Nephron progenitor cell (in vitro differentiated cells): ENCODE results near the gene CHST12.

Source experiments
- DNase-seq: peaks from one replicate; pipeline ENCODE4 v3.0.0; 2021
- H3K27ac Mint-ChIP-seq: 2 replicates; pipeline ENCODE4 v1.8.0; 2021; ENCODE audit warnings: mild to moderate bottlenecking, moderate library complexity, mixed read lengths
- H3K27me3 Mint-ChIP-seq: 2 replicates; pipeline ENCODE4 v1.8.0; 2021; ENCODE audit warnings: mild to moderate bottlenecking, low read depth, mixed read lengths; ENCODE audit not compliant: poor library complexity
- H3K36me3 Mint-ChIP-seq: 2 replicates; pipeline ENCODE4 v1.8.0; 2021; ENCODE audit warnings: low read depth, mixed read lengths
- H3K4me1 Mint-ChIP-seq: 2 replicates; pipeline ENCODE4 v1.8.0; 2021; ENCODE audit warnings: mixed read lengths
- H3K4me3 Mint-ChIP-seq: 2 replicates; pipeline ENCODE4 v1.8.0; 2021; ENCODE audit warnings: mild to moderate bottlenecking, moderate library complexity, mixed read lengths
- H3K9me3 Mint-ChIP-seq: 2 replicates; pipeline ENCODE4 v1.8.0; 2021; ENCODE audit warnings: mild to moderate bottlenecking, moderate library complexity, mixed read lengths
- TF ChIP-seq, protein P1 (sequence below): fragments of 200-600 bp; sonication (generic); IDR thresholded peaks from 2 replicates; pipeline ENCODE4 v1.5.0; 2021; ENCODE audit warnings: antibody characterized with exemption

CHST12 gene

DNA sequence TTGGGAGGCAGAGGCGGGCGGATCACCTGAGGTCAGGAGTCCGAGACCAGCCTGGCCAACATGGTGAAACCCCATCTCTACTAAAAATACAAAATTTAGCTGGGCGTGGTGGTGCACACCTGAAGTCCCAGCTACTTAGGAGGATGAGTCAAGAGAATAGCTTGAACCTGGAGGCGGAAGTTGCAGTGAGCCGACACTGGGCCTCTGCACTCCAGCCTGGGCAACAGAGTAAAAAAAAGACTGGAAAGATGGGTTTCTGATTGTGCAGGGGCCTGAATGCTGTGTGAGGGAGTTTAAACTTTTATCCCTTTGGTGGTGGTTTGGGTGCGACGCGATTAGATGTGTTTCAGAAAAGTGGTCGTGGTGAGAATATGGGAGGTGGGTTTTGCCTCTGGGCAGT, 1.8 kb downstream of the CHST12 start:
- TF ChIP-seq, protein P1, sequence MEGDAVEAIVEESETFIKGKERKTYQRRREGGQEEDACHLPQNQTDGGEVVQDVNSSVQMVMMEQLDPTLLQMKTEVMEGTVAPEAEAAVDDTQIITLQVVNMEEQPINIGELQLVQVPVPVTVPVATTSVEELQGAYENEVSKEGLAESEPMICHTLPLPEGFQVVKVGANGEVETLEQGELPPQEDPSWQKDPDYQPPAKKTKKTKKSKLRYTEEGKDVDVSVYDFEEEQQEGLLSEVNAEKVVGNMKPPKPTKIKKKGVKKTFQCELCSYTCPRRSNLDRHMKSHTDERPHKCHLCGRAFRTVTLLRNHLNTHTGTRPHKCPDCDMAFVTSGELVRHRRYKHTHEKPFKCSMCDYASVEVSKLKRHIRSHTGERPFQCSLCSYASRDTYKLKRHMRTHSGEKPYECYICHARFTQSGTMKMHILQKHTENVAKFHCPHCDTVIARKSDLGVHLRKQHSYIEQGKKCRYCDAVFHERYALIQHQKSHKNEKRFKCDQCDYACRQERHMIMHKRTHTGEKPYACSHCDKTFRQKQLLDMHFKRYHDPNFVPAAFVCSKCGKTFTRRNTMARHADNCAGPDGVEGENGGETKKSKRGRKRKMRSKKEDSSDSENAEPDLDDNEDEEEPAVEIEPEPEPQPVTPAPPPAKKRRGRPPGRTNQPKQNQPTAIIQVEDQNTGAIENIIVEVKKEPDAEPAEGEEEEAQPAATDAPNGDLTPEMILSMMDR = no peak
- Mint-ChIP-seq H3K4me1 (peaks cover 67% of the 10 kb centered on the region), H3K9me3 (no peaks in the 10 kb centered on the region), H3K27ac (no peak overlapping the region), H3K4me3 (peak overlapping the region; percentile 83), H3K27me3 (peaks cover 3% of the 10 kb centered on the region), H3K36me3 (peaks cover 4% of the 10 kb centered on the region)
- DNase-seq = no peak

DNA sequence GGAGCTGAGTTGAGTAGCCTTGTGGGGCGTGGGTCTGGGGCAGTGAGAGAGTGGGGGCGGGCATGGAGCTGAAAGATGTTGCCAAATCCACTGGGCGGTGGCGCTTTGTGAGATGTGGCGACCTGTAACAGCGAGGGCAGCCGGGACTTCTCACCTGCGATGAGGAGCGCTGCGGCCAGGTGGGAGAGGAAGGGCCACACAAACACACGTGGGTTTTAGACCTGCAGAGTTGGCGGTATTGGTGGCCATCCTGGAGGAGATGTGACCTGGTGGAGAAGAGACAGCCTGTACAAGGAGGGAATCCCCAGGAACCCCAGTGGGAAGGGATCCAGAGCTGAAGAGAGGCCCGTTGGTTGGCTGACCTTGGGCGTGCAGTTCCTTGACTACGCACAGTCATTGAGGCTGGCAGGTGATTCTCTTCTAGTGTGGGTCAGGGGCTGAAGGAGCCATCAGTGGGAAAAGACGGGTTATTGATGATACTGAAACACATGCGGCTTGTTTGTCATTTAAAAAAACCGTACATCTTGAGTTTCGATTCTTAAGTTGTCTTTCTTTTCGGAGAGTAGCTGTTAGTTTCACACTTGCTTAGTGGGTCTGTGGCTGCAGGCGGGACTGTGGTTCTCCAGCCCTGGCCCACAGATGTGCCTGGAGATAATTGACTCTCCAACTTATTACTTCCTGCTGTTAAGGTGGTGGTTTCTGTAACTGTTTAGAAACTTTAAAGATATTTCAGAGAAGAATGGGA, 2.4 kb downstream of the CHST12 start:
- Mint-ChIP-seq H3K9me3 (no peaks in the 10 kb centered on the region), H3K4me3 (peak overlapping the region; percentile 66), H3K36me3 (peaks cover 4% of the 10 kb centered on the region), H3K27ac (no peak overlapping the region), H3K4me1 (peaks cover 69% of the 10 kb centered on the region), H3K27me3 (peaks cover 3% of the 10 kb centered on the region)
- DNase-seq = no peak
- TF ChIP-seq, protein P1 = no peak

DNA sequence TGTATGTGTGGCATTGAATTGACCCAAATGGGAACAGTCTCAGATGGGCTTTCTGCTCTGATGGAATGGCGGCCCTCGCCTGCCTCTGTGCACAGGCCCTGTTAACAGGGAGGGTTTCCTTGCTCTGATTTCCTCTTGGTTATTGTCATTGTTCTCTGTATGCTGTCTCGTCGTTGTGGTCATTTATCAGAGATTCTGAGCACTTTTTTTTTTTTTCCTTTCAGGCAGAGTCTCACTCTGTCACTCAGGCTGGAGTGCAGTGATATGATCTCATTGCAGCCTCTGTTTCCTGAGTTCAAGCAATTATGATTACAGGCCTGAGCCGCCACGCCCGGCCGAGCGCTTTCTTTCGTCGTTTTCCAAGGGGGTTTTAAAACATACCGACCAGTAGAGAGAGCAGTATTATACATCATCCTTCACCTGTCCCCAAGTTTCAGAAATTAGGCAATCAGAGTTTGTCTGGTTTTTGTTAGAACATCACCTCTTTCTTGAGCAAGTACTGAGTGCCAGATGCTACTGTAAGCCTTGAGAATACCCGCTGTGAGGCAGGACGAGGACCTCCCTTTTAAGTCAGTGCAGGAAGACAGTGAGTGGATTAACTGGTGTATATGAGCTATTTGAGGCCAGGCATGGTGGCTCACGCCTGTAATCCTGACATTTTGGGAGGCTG, 6.5 kb downstream of the CHST12 start:
- TF ChIP-seq, protein P1 = no peak
- H3K36me3 Mint-ChIP-seq = peaks cover 9% of the 10 kb centered on the region
- peak overlapping the region; percentile 20 for H3K27ac Mint-ChIP-seq
- DNase-seq = no peak
- H3K4me1 Mint-ChIP-seq = peaks cover 77% of the 10 kb centered on the region
- no peak overlapping the region for H3K4me3 Mint-ChIP-seq
- H3K27me3 Mint-ChIP-seq = peaks cover 3% of the 10 kb centered on the region
- no peaks in the 10 kb centered on the region for H3K9me3 Mint-ChIP-seq

DNA sequence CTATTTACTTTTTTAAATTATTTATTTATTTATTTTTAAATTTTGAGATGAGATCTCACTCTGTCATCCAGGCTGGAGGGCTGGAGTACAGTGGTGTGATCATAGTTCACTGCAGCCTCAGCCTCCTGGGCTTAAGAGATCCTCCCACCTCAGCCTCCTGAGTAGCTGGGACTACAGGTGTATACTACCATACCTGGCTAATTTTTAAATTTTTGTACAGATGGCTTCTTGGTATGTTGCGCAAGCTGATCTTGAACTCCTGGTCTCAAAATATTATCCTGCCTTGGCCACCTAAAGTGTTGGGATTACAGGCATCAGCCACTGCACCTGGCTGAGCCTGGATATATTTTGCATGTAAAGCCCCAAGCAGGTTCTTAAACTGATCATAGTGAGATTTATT, 7.6 kb downstream of the CHST12 start:
- Mint-ChIP-seq H3K27me3 (peaks cover 3% of the 10 kb centered on the region), H3K9me3 (no peaks in the 10 kb centered on the region), H3K36me3 (peaks cover 11% of the 10 kb centered on the region), H3K27ac (no peak overlapping the region), H3K4me3 (no peak overlapping the region), H3K4me1 (peaks cover 67% of the 10 kb centered on the region)
- no peak for DNase-seq
- TF ChIP-seq, protein P1 = no peak

DNA sequence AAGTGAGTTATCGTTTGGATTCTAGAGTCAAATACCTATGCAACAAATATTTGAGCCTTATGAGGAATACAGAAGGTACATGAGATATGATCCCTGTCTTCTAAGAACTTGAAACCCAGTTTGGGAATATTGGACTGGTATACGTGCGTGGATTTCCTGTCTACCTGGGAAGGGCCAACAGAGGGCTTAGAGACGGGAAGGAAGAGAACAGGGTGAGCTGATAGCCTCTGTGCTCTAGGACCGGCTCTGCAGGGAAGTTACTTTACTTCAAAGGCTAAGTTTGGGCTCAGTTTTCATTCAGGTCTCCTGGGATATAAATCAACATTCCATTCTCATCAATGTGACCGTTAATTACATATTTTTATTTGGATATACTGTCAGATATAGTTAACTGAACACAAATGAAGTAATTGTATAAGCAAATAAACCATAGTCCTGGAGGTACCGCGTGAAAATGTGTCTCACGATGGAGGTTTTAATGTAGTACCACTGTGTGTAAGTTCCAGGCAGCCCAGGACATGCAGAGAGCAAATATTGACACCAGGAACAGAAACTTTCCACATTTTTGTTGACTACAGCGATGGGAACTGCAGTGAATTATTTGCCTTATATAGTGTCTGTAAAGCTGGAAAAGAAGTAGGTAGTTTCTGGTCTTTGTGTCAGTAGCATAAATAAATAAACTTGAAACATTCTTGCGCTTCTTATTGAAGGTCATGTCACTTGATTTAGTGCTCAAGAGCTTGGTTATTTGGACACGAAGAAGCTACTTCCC, 8.6 kb downstream of the CHST12 start:
- H3K9me3 Mint-ChIP-seq = no peaks in the 10 kb centered on the region
- peaks cover 60% of the 10 kb centered on the region for H3K4me1 Mint-ChIP-seq
- H3K27me3 Mint-ChIP-seq = peaks cover under 1% of the 10 kb centered on the region
- no peak overlapping the region for H3K4me3 Mint-ChIP-seq
- peaks cover 15% of the 10 kb centered on the region for H3K36me3 Mint-ChIP-seq
- TF ChIP-seq, protein P1 = no peak
- H3K27ac Mint-ChIP-seq = peak overlapping the region; percentile 60
- no peak for DNase-seq
